Breast epithelium (tissue), 3 donors: ENCODE data around the gene MED29.

Experiments
- POLR2A ChIP-seq: fragments of 450-650 bp; IDR thresholded peaks from one replicate; pipeline ENCODE4 v1.6.1; 2016; ENCODE audit warnings: antibody characterized with exemption, mild to moderate bottlenecking, moderate library complexity
- POLR2AphosphoS5 ChIP-seq, 3 donors: sonication (generic); formaldehyde crosslinking; IDR thresholded peaks; one replicate each; pipeline ENCODE4 v1.6.1; 2017; ENCODE audit warnings: antibody characterized with exemption in 3 of 3
- TF ChIP-seq, protein P1 (sequence below), 3 donors: fragments of 450-650 bp; IDR thresholded peaks; one replicate each; pipeline ENCODE4 v1.5.1; 2016 to 2017; ENCODE audit warnings: antibody characterized with exemption in 3 of 3, mild to moderate bottlenecking in 3 of 3, moderate library complexity in 3 of 3

DNA sequence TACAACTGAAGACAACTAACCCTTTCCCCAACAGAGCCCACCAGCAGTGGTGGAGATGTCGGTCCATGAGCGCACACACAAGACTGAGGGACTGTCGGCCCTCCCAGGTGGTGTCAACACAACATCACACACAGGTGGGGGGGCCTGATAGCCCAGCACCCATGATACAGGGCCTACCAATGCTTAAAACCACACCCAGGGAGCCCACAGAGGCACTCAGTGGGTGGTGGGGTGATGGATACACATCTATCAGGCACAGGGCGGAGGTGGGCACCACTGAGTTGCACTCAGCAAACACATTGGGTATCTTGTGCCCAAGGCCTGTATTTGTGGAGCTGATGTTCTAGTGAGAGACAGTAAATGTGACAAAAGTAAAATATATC is 8.5 kb downstream of the MED29 start:
- TF ChIP-seq POLR2A = no peak
- TF ChIP-seq, protein P1, sequence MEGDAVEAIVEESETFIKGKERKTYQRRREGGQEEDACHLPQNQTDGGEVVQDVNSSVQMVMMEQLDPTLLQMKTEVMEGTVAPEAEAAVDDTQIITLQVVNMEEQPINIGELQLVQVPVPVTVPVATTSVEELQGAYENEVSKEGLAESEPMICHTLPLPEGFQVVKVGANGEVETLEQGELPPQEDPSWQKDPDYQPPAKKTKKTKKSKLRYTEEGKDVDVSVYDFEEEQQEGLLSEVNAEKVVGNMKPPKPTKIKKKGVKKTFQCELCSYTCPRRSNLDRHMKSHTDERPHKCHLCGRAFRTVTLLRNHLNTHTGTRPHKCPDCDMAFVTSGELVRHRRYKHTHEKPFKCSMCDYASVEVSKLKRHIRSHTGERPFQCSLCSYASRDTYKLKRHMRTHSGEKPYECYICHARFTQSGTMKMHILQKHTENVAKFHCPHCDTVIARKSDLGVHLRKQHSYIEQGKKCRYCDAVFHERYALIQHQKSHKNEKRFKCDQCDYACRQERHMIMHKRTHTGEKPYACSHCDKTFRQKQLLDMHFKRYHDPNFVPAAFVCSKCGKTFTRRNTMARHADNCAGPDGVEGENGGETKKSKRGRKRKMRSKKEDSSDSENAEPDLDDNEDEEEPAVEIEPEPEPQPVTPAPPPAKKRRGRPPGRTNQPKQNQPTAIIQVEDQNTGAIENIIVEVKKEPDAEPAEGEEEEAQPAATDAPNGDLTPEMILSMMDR (IDR thresholded peaks at IDR 0.05) = no peak
- TF ChIP-seq POLR2AphosphoS5 (IDR thresholded peaks at IDR 0.05) = no peak
